Measurements from ENCODE around the gene BBS9. TPM values are rescaled to one million over a fixed set of nuclear protein-coding genes. Genes with fewer than 3 reads are reported as not detected.

BBS9 gene
- total RNA-seq, 1 donor from 2014 or later = 4.2 TPM

DNA sequence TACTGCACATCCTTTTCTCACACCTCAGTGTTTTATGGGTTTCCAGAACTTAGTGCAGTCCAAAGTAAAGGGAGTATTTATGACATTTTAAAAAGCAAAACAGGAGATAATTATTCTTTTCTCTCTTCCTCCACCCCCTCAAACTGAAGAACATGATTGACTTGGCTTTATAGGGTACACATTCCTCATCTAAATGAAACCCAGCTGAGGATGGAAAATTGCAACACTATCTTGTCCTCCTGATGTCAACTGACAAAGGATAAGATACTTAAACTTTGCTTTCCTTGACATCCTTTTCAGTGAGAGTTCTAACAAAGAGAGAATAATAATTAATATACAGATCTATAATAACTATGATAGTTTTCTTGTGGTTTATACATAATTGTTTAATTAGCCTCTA lies 299.1 kb downstream of the BBS9 start:
- H3K27me3 ChIP-seq (ENCODE audit: control insufficient read depth, insufficient read depth, low read length) = no peaks in the 10 kb centered on the region
- no peak overlapping the region for H3K4me3 ChIP-seq (ENCODE audit: low read depth, low read length)
- H3K36me3 ChIP-seq (ENCODE audit: control insufficient read depth, insufficient read depth, low read length) = no peaks in the 10 kb centered on the region
- DNase-seq (ENCODE audit: low read depth) (no peak), FAIRE-seq (no peak)
- TF ChIP-seq, protein P1, sequence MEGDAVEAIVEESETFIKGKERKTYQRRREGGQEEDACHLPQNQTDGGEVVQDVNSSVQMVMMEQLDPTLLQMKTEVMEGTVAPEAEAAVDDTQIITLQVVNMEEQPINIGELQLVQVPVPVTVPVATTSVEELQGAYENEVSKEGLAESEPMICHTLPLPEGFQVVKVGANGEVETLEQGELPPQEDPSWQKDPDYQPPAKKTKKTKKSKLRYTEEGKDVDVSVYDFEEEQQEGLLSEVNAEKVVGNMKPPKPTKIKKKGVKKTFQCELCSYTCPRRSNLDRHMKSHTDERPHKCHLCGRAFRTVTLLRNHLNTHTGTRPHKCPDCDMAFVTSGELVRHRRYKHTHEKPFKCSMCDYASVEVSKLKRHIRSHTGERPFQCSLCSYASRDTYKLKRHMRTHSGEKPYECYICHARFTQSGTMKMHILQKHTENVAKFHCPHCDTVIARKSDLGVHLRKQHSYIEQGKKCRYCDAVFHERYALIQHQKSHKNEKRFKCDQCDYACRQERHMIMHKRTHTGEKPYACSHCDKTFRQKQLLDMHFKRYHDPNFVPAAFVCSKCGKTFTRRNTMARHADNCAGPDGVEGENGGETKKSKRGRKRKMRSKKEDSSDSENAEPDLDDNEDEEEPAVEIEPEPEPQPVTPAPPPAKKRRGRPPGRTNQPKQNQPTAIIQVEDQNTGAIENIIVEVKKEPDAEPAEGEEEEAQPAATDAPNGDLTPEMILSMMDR (IDR thresholded peaks at IDR 0.05; ENCODE audit: insufficient read depth, low read length, severe bottlenecking) = no peak

DNA sequence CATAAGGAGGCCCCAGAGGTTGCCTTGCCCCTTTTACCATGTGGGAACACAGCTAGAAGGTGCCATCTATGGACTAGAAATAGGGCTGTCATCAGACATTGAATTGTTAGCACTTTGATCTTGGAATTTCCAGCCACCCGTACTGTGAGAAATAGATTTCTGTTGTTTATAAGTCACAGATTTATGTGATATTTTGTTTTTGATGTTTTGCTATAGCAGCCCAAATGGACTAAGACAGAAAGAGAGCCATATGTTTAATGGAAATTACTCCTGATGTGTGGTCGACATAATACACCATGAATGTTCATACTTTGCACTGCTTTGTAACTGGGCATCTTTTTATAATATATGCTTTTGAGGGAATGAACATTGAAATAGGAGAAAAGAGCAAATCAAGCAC lies 302.2 kb downstream of the BBS9 start:
- TF ChIP-seq, protein P1 (IDR thresholded peaks at IDR 0.05; ENCODE audit: insufficient read depth, low read length, severe bottlenecking) = no peak
- Histone ChIP-seq H3K4me3 (ENCODE audit: low read depth, low read length) (no peak overlapping the region), H3K27me3 (ENCODE audit: control insufficient read depth, insufficient read depth, low read length) (no peaks in the 10 kb centered on the region), H3K36me3 (ENCODE audit: control insufficient read depth, insufficient read depth, low read length) (no peaks in the 10 kb centered on the region)
- FAIRE-seq = no peak
- no peak for DNase-seq (ENCODE audit: low read depth)

DNA sequence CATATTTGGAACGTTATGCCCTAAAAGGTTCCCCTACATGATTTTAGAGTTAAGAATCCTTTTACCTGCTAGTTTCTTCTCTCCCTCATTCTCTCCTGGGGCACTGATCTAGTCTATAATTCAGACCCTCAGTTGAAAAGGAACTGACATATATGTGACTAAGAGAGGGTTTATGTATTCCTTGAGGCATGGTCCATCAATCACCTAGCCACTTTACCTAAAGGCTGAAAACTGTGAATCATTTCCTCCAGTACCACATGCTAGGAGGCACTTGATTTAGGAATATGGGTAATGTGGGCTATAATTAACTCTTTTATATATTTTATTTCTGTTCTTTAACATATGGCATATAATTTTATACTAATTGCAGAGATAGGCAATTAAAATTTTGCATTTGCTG lies 303.5 kb downstream of the BBS9 start:
- DNase-seq (ENCODE audit: low read depth) (peak; percentile 80), FAIRE-seq (no peak)
- no peaks in the 10 kb centered on the region for H3K36me3 ChIP-seq (ENCODE audit: control insufficient read depth, insufficient read depth, low read length)
- H3K27me3 ChIP-seq (ENCODE audit: control insufficient read depth, insufficient read depth, low read length) = no peaks in the 10 kb centered on the region
- TF ChIP-seq, protein P1 (IDR thresholded peaks at IDR 0.05; ENCODE audit: insufficient read depth, low read length, severe bottlenecking) = no peak
- H3K4me3 ChIP-seq (ENCODE audit: low read depth, low read length) = no peak overlapping the region

DNA sequence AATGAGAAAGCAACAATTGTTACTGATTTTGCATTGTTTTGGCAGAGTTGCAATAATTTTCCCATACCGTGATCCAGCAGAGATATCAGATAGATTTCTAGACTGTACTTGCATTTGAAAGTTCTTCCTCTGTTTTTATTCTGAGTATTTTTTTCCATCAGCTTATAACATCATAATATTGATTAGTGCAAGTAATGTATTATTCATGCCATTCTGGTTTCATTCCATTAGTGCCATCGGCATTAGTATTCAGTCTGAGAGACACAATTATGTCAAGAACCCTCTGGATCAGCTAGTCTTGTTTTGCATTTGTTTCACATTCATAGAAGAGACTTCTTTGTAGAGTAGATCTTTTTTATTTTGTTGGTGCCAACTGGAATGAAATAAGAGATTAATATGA lies 304.0 kb downstream of the BBS9 start:
- Histone ChIP-seq H3K27me3 (ENCODE audit: control insufficient read depth, insufficient read depth, low read length) (no peaks in the 10 kb centered on the region), H3K4me3 (ENCODE audit: low read depth, low read length) (no peak overlapping the region), H3K36me3 (ENCODE audit: control insufficient read depth, insufficient read depth, low read length) (no peaks in the 10 kb centered on the region)
- no peak for FAIRE-seq
- no peak for DNase-seq (ENCODE audit: low read depth)
- TF ChIP-seq, protein P1 (IDR thresholded peaks at IDR 0.05; ENCODE audit: insufficient read depth, low read length, severe bottlenecking) = no peak

DNA sequence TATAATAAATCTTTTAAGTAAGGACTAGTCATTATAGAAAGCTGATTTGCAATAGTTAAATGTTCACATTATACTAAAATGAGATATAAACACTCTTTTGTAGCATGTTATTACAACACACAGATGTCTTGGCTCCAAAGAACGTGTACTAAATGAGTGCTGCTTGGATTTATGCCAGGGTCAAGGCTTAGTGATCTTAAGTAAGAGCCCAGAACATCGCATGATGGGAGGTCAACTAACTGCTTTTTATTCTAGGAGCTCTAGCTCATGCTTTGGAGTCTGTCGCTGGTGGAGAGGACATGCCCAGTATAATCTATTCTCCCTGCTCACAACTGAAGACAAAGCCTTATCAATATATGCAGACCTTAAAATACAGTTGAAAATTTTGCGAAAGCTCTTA lies 315.1 kb downstream of the BBS9 start:
- no peak overlapping the region for H3K4me3 ChIP-seq (ENCODE audit: low read depth, low read length)

DNA sequence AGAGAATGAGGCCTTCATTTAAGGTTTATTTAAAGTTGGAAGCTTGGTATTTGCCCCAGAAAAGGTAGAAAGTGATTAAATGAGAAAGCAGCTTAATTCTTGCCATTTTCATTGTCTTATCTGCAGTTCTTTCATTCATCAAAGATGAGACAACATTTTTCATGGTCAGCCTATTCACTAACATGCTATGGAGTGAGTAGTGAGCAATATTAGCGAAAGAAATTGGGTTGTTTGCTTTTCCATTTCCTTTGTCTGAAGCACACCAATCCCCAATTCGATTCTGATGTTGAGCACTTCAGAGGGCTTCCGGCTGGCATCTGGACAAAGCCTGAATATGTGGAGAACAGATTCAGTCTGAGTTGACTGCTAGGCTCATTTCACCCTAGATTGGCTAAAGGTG lies 317.2 kb downstream of the BBS9 start:
- TF ChIP-seq, protein P1 (IDR thresholded peaks at IDR 0.05; ENCODE audit: insufficient read depth, low read length, severe bottlenecking) = no peak
- no peaks in the 10 kb centered on the region for H3K27me3 ChIP-seq (ENCODE audit: control insufficient read depth, insufficient read depth, low read length)
- H3K4me3 ChIP-seq (ENCODE audit: low read depth, low read length) = no peak overlapping the region
- no peaks in the 10 kb centered on the region for H3K36me3 ChIP-seq (ENCODE audit: control insufficient read depth, insufficient read depth, low read length)
- no peak for FAIRE-seq
- DNase-seq (ENCODE audit: low read depth) = no peak

More for the DNA sequence above, 315.1 kb downstream of the BBS9 start:
- H3K27me3 ChIP-seq (ENCODE audit: control insufficient read depth, insufficient read depth, low read length) = no peaks in the 10 kb centered on the region
- FAIRE-seq (no peak), DNase-seq (ENCODE audit: low read depth) (peak; percentile 20)
- TF ChIP-seq, protein P1 (IDR thresholded peaks at IDR 0.05; ENCODE audit: insufficient read depth, low read length, severe bottlenecking) = no peak
- no peaks in the 10 kb centered on the region for H3K36me3 ChIP-seq (ENCODE audit: control insufficient read depth, insufficient read depth, low read length)

All from bronchial epithelial cell (primary cell).